HEK293 (cell line): ENCODE results near the gene PI4KB.
A peak's percentile ranks its signal among the peaks of the same experiment; 100 is the strongest.

Experiments used
- CTCF ChIA-PET: fragments of 350-600 bp; formaldehyde crosslinking; extraction: SDS; loops from one replicate; lab custom pipeline; 2021; ENCODE audit warnings: antibody characterized with exemption; lab: Yijun Ruan, JAX
- POLR2A ChIA-PET: fragments of 300-600 bp; formaldehyde crosslinking; extraction: SDS; loops from one replicate; lab custom pipeline; 2020; ENCODE audit warnings: antibody characterized with exemption, inconsistent platforms; lab: Yijun Ruan, JAX
- H3K27ac ChIP-seq: fragments of 200-500 bp; sonication (Bioruptor generic); 2 replicates; pipeline ENCODE4 v1.5.1; 2014; ENCODE audit warnings: low read depth, low read length, control low read depth, inconsistent platforms; ENCODE audit errors: extremely low read depth
- H3K36me3 ChIP-seq, 2 experiments: fragments of 200-500 bp in 1 of 2; sonication (Bioruptor generic) in 1 of 2; 1 replicate in 1 of 2; 2 replicates in 1 of 2; pipeline ENCODE4 v1.5.1; 2014 to 2017; ENCODE audit warnings: inconsistent platforms in 2 of 2, low read length in 2 of 2; ENCODE audit not compliant: control insufficient read depth in 2 of 2, insufficient read depth in 1 of 2
- H3K4me1 ChIP-seq: fragments of 200-500 bp; sonication (Bioruptor generic); 2 replicates; pipeline ENCODE4 v1.5.1; 2014; ENCODE audit warnings: mild to moderate bottlenecking, low read length, inconsistent platforms; ENCODE audit not compliant: control insufficient read depth, insufficient read depth
- H3K4me3 ChIP-seq: 2 replicates; pipeline ENCODE4 v1.5.1; 2011; ENCODE audit warnings: low read depth, mild to moderate bottlenecking, control low read depth, low read length, moderate library complexity
- H3K9me3 ChIP-seq: fragments of 200-500 bp; sonication (Bioruptor generic); 2 replicates; pipeline ENCODE4 v1.5.1; 2014; ENCODE audit warnings: low read depth, low read length, inconsistent platforms; ENCODE audit not compliant: control insufficient read depth, insufficient read depth
- BCL11B ChIP-seq: fragments of 450-650 bp; formaldehyde crosslinking; IDR thresholded peaks from 2 replicates; pipeline ENCODE4 v1.5.1; 2016; ENCODE audit warnings: low read depth, missing biosample characterization, missing genetic modification characterization
- EGR2 ChIP-seq: fragments of 450-650 bp; formaldehyde crosslinking; IDR thresholded peaks from 2 replicates; pipeline ENCODE4 v1.5.1; 2016; ENCODE audit warnings: low read depth, missing biosample characterization, missing genetic modification characterization
- HIC1 ChIP-seq: fragments of 450-650 bp; formaldehyde crosslinking; IDR thresholded peaks from 2 replicates; pipeline ENCODE4 v1.5.1; 2016; ENCODE audit warnings: missing biosample characterization, missing genetic modification characterization
- HOXA7 ChIP-seq: sonication (generic); formaldehyde crosslinking; IDR thresholded peaks from 2 replicates; pipeline ENCODE4 v1.8.1; 2022; ENCODE audit warnings: missing genetic modification reagents, borderline replicate concordance
- KLF7 ChIP-seq: fragments of 450-650 bp; formaldehyde crosslinking; IDR thresholded peaks from 2 replicates; pipeline ENCODE4 v1.5.1; 2016; ENCODE audit warnings: missing biosample characterization, missing genetic modification characterization, borderline replicate concordance
- KLF8 ChIP-seq: fragments of 450-650 bp; formaldehyde crosslinking; IDR thresholded peaks from 2 replicates; pipeline ENCODE4 v1.5.1; 2016; ENCODE audit warnings: missing biosample characterization, missing genetic modification characterization
- SALL2 ChIP-seq: fragments of 450-650 bp; formaldehyde crosslinking; IDR thresholded peaks from 2 replicates; pipeline ENCODE4 v1.5.0; 2017; ENCODE audit warnings: missing biosample characterization, mild to moderate bottlenecking, missing genetic modification characterization, borderline replicate concordance
- TCF7L2 ChIP-seq: IDR thresholded peaks from 2 replicates; pipeline ENCODE4 v1.6.1; 2011; ENCODE audit warnings: low read depth, mild to moderate bottlenecking, inconsistent platforms, low read length, moderate library complexity, borderline replicate concordance
- TRIM28 ChIP-seq: IDR thresholded peaks from 2 replicates; pipeline ENCODE4 v1.6.1; 2011; ENCODE audit warnings: low read length, control low read depth, borderline replicate concordance
- ZFHX2 ChIP-seq: fragments of 450-650 bp; formaldehyde crosslinking; conservative IDR thresholded peaks from 2 replicates; pipeline ENCODE4 v1.5.1; 2016; ENCODE audit warnings: missing biosample characterization, missing genetic modification characterization
- ZFP37 ChIP-seq: fragments of 450-650 bp; formaldehyde crosslinking; IDR thresholded peaks from 2 replicates; pipeline ENCODE4 v1.5.1; 2016; ENCODE audit warnings: missing biosample characterization, missing genetic modification characterization
- ZNF112 ChIP-seq: fragments of 450-650 bp; formaldehyde crosslinking; IDR thresholded peaks from 2 replicates; pipeline ENCODE4 v1.5.0; 2017; ENCODE audit warnings: missing biosample characterization, missing genetic modification characterization
- ZNF132 ChIP-seq: fragments of 450-650 bp; formaldehyde crosslinking; IDR thresholded peaks from 2 replicates; pipeline ENCODE4 v1.5.1; 2017; ENCODE audit warnings: missing biosample characterization, missing genetic modification characterization, borderline replicate concordance
- ZNF133 ChIP-seq: fragments of 450-650 bp; formaldehyde crosslinking; IDR thresholded peaks from 2 replicates; pipeline ENCODE4 v1.5.1; 2016; ENCODE audit warnings: missing biosample characterization, missing genetic modification characterization
- ZNF138 ChIP-seq: fragments of 450-650 bp; formaldehyde crosslinking; IDR thresholded peaks from 2 replicates; pipeline ENCODE4 v1.5.1; 2016; ENCODE audit warnings: missing biosample characterization, missing genetic modification characterization, borderline replicate concordance
- ZNF146 ChIP-seq: fragments of 450-650 bp; formaldehyde crosslinking; IDR thresholded peaks from 2 replicates; pipeline ENCODE4 v1.5.1; 2016; ENCODE audit warnings: missing biosample characterization, missing genetic modification characterization
- ZNF157 ChIP-seq: fragments of 450-650 bp; formaldehyde crosslinking; IDR thresholded peaks from 2 replicates; pipeline ENCODE4 v1.5.1; 2016; ENCODE audit warnings: missing biosample characterization, missing genetic modification characterization
- ZNF274 ChIP-seq, 2 experiments: fragments of 200-500 bp in 1 of 2; fragments of 450-650 bp in 1 of 2; sonication (Bioruptor generic) in 1 of 2; formaldehyde crosslinking in 1 of 2; IDR thresholded peaks; 2 replicates each; pipeline versions ENCODE4 v1.5.1 to v1.6.1; 2014 to 2016; ENCODE audit warnings: borderline replicate concordance in 1 of 2, inconsistent platforms in 1 of 2, low read length in 1 of 2, missing biosample characterization in 1 of 2, missing genetic modification characterization in 1 of 2
- ZNF302 ChIP-seq: fragments of 450-650 bp; formaldehyde crosslinking; IDR thresholded peaks from 2 replicates; pipeline ENCODE4 v1.5.1; 2016; ENCODE audit warnings: missing biosample characterization, missing genetic modification characterization, low read depth
- ZNF311 ChIP-seq: fragments of 450-650 bp; formaldehyde crosslinking; IDR thresholded peaks from 2 replicates; pipeline ENCODE4 v1.5.1; 2017; ENCODE audit warnings: missing biosample characterization, missing genetic modification characterization, borderline replicate concordance
- ZNF394 ChIP-seq: fragments of 450-650 bp; formaldehyde crosslinking; IDR thresholded peaks from 2 replicates; pipeline ENCODE4 v1.5.1; 2016; ENCODE audit warnings: missing biosample characterization, missing genetic modification characterization, mild to moderate bottlenecking, moderate library complexity, borderline replicate concordance
- ZNF423 ChIP-seq: fragments of 450-650 bp; formaldehyde crosslinking; IDR thresholded peaks from 2 replicates; pipeline ENCODE4 v1.5.1; 2016; ENCODE audit warnings: missing biosample characterization, missing genetic modification characterization
- ZNF433 ChIP-seq: fragments of 450-650 bp; formaldehyde crosslinking; IDR thresholded peaks from 2 replicates; pipeline ENCODE4 v1.5.1; 2016; ENCODE audit warnings: missing biosample characterization, missing genetic modification characterization, low read depth
- ZNF488 ChIP-seq: fragments of 450-650 bp; formaldehyde crosslinking; IDR thresholded peaks from 2 replicates; pipeline ENCODE4 v1.5.1; 2016; ENCODE audit warnings: missing biosample characterization, missing genetic modification characterization
- ZNF501 ChIP-seq: fragments of 450-650 bp; formaldehyde crosslinking; IDR thresholded peaks from 2 replicates; pipeline ENCODE4 v1.5.1; 2016; ENCODE audit warnings: missing biosample characterization, missing genetic modification characterization
- ZNF518A ChIP-seq: fragments of 450-650 bp; formaldehyde crosslinking; conservative IDR thresholded peaks from 2 replicates; pipeline ENCODE4 v1.5.1; 2016; ENCODE audit warnings: low read depth, missing biosample characterization, missing genetic modification characterization
- ZNF600 ChIP-seq: fragments of 450-650 bp; formaldehyde crosslinking; IDR thresholded peaks from 2 replicates; pipeline ENCODE4 v1.5.1; 2016; ENCODE audit warnings: missing biosample characterization, missing genetic modification characterization
- ZNF626 ChIP-seq: fragments of 450-650 bp; sonication (Bioruptor Pico); formaldehyde crosslinking; IDR thresholded peaks from 2 replicates; pipeline ENCODE4 v1.5.1; 2018; ENCODE audit warnings: missing biosample characterization, missing genetic modification characterization, inconsistent platforms
- ZNF747 ChIP-seq: fragments of 450-650 bp; formaldehyde crosslinking; IDR thresholded peaks from 2 replicates; pipeline ENCODE4 v1.5.1; 2016; ENCODE audit warnings: missing biosample characterization, missing genetic modification characterization

Gene PI4KB

GRCh38 chr1:151294742-151295462 lies 32.3 kb downstream of the PI4KB start:
- H3K27ac ChIP-seq: 0 out of 2 replicates have a peak overlapping the region, but pooled peaks have one; percentile 24
- CTCF ChIA-PET: interaction anchor here (0.6 to 8.0 kb wide), 3 partner anchors 10 to 45 kb away, joined by 3 to 190 read pairs (median 4); partner anchors contain the start of gene PI4KB

GRCh38 chr1:151293093-151293492 lies 34.1 kb downstream of the PI4KB start:
- TF ChIP-seq ZNF133 (no peak), ZNF600 (tag by site-specific recombination) (no peak), ZNF747 (tag by site-specific recombination) (no peak), EGR2 (peak; percentile 42), TCF7L2 (no peak), TRIM28 (no peak), ZNF311 (tag by site-specific recombination) (no peak), BCL11B (tag by site-specific recombination) (no peak), ZNF501 (tag by site-specific recombination) (no peak), HOXA7 (no peak), ZFHX2 (tag by site-specific recombination) (peak; percentile 10; the same call in 1 of the 2 replicates), ZFP37 (no peak), ZNF433 (tag by site-specific recombination) (no peak), ZNF518A (tag by site-specific recombination) (no peak), ZNF146 (tag by site-specific recombination) (no peak), ZNF132 (tag by site-specific recombination) (no peak)
- H3K4me1 ChIP-seq: no peaks in the 10 kb centered on the region
- ChIA-PET CTCF (interaction anchor here (0.6 to 1.5 kb wide), 3 partner anchors 8 to 47 kb away, joined by 3 to 6 read pairs (median 3); no protein-coding TSS in a partner anchor), POLR2A (interaction anchor here (1.4 to 4.0 kb wide), 5 partner anchors 9 to 48 kb away, joined by 4 to 24 read pairs (median 11); partner anchors contain the start of genes PI4KB, PSMD4 and ZNF687)
- no peak overlapping the region for H3K27ac ChIP-seq
- H3K36me3 ChIP-seq: peaks cover 12 to 97% of the 10 kb centered on the region in 2 experiments
- H3K9me3 ChIP-seq: no peaks in the 10 kb centered on the region
- H3K4me3 ChIP-seq: no peak overlapping the region

More at GRCh38 chr1:151294742-151295462, 32.3 kb downstream of the PI4KB start:
- peaks cover 25 to 97% of the 10 kb centered on the region in 2 experiments for H3K36me3 ChIP-seq
- POLR2A ChIA-PET: interaction anchor here (2.5 to 4.0 kb wide), 3 partner anchors 11 to 40 kb away, joined by 7 to 24 read pairs (median 14); partner anchors contain the start of genes PSMD4 and ZNF687
- H3K4me1 ChIP-seq: no peaks in the 10 kb centered on the region
- no peaks in the 10 kb centered on the region for H3K9me3 ChIP-seq
- TF ChIP-seq ZNF112 (tag by site-specific recombination) (no peak), KLF7 (tag by site-specific recombination) (no peak), ZNF488 (no peak), ZNF302 (tag by site-specific recombination) (no peak), ZNF423 (tag by site-specific recombination) (no peak), ZNF274 (IDR thresholded peaks at IDR 0.05; ENCODE audit: low read length) (no peak), ZNF274 (tag by site-specific recombination; IDR thresholded peaks at IDR 0.05; ENCODE audit: borderline replicate concordance) (no peak), ZNF146 (tag by site-specific recombination) (no peak), ZNF157 (tag by site-specific recombination) (no peak), KLF8 (tag by site-specific recombination) (no peak), HIC1 (tag by site-specific recombination) (no peak), ZNF626 (no peak), ZFHX2 (tag by site-specific recombination) (no peak), ZNF138 (no peak), ZNF394 (tag by site-specific recombination) (no peak), SALL2 (tag by site-specific recombination) (no peak)
- H3K4me3 ChIP-seq: no peak overlapping the region
